Keratinocyte (primary cell): ENCODE results near the gene CAMSAP3.
"Not testable (repeated sequence)": the region's sequence is repeated elsewhere in the genome, so short reads cannot be mapped to it uniquely, and the experiment has no call there.

Experiments used
- EZH2 ChIP-seq: IDR thresholded peaks from one replicate; pipeline ENCODE4 v1.6.1; 2012; ENCODE audit warnings: inconsistent platforms, mild to moderate bottlenecking, low read length, moderate library complexity
- TF ChIP-seq, protein P1 (sequence below), 3 experiments: IDR thresholded peaks in 1 of 3; conservative IDR thresholded peaks in 1 of 3; optimal IDR thresholded peaks in 1 of 3; 2 replicates in 2 of 3; 3 replicates in 1 of 3; pipeline versions ENCODE3 to v1.5.1; 2011; ENCODE audit warnings: low read length in 3 of 3, mild to moderate bottlenecking in 3 of 3, moderate library complexity in 2 of 3, control low read depth in 1 of 3, inconsistent platforms in 1 of 3; ENCODE audit not compliant: insufficient read depth in 2 of 3; ENCODE audit errors: extremely low read depth in 1 of 3

DNA sequence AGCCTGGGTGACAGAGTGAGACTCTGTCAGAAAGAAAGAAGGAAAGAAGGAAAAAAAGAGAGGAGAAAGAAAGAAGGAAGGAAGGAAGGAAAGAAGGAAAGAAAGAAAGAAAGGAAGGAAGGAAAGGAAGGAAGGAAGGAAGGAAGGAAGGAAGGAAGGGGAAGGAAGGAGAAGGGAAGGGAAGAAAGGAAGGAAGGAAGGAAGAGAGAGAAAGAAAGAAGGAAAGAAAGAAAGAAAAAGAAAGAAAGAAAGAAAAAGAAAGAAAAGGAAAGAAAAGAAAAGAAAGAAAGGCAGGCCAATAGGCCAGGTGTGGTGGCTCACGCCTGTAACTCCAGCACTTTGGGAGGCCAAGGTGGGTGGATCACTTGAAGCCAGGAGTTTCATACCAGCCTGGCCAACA is 18.2 kb upstream of the CAMSAP3 start:
- TF ChIP-seq, protein P1, sequence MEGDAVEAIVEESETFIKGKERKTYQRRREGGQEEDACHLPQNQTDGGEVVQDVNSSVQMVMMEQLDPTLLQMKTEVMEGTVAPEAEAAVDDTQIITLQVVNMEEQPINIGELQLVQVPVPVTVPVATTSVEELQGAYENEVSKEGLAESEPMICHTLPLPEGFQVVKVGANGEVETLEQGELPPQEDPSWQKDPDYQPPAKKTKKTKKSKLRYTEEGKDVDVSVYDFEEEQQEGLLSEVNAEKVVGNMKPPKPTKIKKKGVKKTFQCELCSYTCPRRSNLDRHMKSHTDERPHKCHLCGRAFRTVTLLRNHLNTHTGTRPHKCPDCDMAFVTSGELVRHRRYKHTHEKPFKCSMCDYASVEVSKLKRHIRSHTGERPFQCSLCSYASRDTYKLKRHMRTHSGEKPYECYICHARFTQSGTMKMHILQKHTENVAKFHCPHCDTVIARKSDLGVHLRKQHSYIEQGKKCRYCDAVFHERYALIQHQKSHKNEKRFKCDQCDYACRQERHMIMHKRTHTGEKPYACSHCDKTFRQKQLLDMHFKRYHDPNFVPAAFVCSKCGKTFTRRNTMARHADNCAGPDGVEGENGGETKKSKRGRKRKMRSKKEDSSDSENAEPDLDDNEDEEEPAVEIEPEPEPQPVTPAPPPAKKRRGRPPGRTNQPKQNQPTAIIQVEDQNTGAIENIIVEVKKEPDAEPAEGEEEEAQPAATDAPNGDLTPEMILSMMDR (optimal IDR thresholded peaks at IDR 0.05 in 1 of 3, IDR thresholded peaks at IDR 0.05 in 1 of 3, conservative IDR thresholded peaks at IDR 0.05 in 1 of 3; ENCODE audit: extremely low read depth in 1 of 3, insufficient read depth in 2 of 3, low read length in 3 of 3): not testable (repeated sequence)
- TF ChIP-seq EZH2: not testable (repeated sequence)
